ENCODE measurements around the gene GLYR1.

The GLYR1 gene

GRCh38 chr16:4754865-4755264 lies 92.2 kb downstream of the GLYR1 start:
- Histone ChIP-seq H3K9me3 (no peaks in the 10 kb centered on the region), H3K4me1 (ENCODE audit: control insufficient read depth in 1 of 2, insufficient read depth in 1 of 2, low read depth in 1 of 2, low read length in 1 of 2) (no peaks in the 10 kb centered on the region), H3K36me3 (peaks cover 51% of the 10 kb centered on the region), H3K27me3 (no peaks in the 10 kb centered on the region), H3K27ac (no peak overlapping the region), H3K4me3 (ENCODE audit: low read depth in 1 of 2, low read length in 1 of 2) (no peak overlapping the region)
- TF ChIP-seq, protein P1, sequence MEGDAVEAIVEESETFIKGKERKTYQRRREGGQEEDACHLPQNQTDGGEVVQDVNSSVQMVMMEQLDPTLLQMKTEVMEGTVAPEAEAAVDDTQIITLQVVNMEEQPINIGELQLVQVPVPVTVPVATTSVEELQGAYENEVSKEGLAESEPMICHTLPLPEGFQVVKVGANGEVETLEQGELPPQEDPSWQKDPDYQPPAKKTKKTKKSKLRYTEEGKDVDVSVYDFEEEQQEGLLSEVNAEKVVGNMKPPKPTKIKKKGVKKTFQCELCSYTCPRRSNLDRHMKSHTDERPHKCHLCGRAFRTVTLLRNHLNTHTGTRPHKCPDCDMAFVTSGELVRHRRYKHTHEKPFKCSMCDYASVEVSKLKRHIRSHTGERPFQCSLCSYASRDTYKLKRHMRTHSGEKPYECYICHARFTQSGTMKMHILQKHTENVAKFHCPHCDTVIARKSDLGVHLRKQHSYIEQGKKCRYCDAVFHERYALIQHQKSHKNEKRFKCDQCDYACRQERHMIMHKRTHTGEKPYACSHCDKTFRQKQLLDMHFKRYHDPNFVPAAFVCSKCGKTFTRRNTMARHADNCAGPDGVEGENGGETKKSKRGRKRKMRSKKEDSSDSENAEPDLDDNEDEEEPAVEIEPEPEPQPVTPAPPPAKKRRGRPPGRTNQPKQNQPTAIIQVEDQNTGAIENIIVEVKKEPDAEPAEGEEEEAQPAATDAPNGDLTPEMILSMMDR (IDR thresholded peaks at IDR 0.05), result no peak

DNA sequence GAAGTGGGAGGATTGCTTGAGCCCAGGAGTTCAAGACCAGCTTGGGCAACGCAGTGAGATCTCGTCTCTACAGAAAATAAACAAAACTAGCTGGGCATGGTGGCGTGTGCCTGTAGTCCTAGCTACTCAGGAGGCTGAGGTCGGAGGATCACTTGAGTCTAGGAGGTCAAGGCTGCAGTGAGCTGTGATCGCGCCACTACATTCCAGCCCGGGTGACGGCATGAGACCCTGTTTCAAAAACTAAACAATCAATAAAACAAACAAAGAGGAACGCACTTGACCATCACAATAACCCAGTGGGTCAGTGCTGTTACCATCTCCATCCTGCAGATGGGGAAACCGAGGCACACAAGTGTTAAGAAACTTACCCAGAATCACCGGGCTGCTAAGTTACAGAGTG lies 93.9 kb downstream of the GLYR1 start:
- peaks cover 44% of the 10 kb centered on the region for H3K36me3 ChIP-seq
- no peak overlapping the region for H3K27ac ChIP-seq
- no peaks in the 10 kb centered on the region for H3K27me3 ChIP-seq
- no peaks in the 10 kb centered on the region for H3K4me1 ChIP-seq (ENCODE audit: control insufficient read depth in 1 of 2, insufficient read depth in 1 of 2, low read depth in 1 of 2, low read length in 1 of 2)
- no peaks in the 10 kb centered on the region for H3K9me3 ChIP-seq
- no peak overlapping the region for H3K4me3 ChIP-seq (ENCODE audit: low read depth in 1 of 2, low read length in 1 of 2)
- TF ChIP-seq, protein P1 (IDR thresholded peaks at IDR 0.05), result no peak
